GM23248 (cell line): ENCODE data around the gene C11orf97.

Source experiments
- EZH2 ChIP-seq: fragments of 200-600 bp; sonication (generic); IDR thresholded peaks from 2 replicates; pipeline ENCODE4 v1.6.1; 2018; ENCODE audit warnings: antibody characterized with exemption, mild to moderate bottlenecking; ENCODE audit not compliant: insufficient read depth, poor library complexity, severe bottlenecking
- EZH2phosphoT487 ChIP-seq: fragments of 200-600 bp; sonication (generic); IDR thresholded peaks from 2 replicates; pipeline ENCODE4 v1.6.1; 2018; ENCODE audit warnings: antibody characterized with exemption, moderate library complexity, mild to moderate bottlenecking, low read depth; ENCODE audit not compliant: insufficient read depth

- TF ChIP-seq EZH2 (no peak), EZH2phosphoT487 (no peak)
Measured at GRCh38 chr11:94515398-94515797, 3.1 kb downstream of the C11orf97 start.
